ENCODE data around the gene CSMD2. TPM values are rescaled to one million over a fixed set of nuclear protein-coding genes. Genes with fewer than 3 reads are reported as not detected.
"Not testable (repeated sequence)": the region's sequence is repeated elsewhere in the genome, so short reads cannot be mapped to it uniquely, and the experiment has no call there.

Gene CSMD2
- polyA plus RNA-seq, 3 donors = 0.84 to 1.3 (median 1.0) TPM

- DNase-seq (ENCODE audit: extremely low read depth in 1 of 11, low read depth in 9 of 11, low spot score in 4 of 11) = no peak
Measured at GRCh38 chr1:34126486-34126885, 38.5 kb downstream of the CSMD2 start.

- no peak for DNase-seq (ENCODE audit: extremely low read depth in 1 of 11, low read depth in 9 of 11, low spot score in 4 of 11)
Measured at GRCh38 chr1:34125721-34126380, 39.2 kb downstream of the CSMD2 start.

GRCh38 chr1:34122080-34122932 lies 42.7 kb downstream of the CSMD2 start:
- DNase-seq (ENCODE audit: extremely low read depth in 1 of 11, low read depth in 9 of 11, low spot score in 4 of 11) = no peak

GRCh38 chr1:34115233-34115632 lies 49.8 kb downstream of the CSMD2 start:
- no peak for DNase-seq (ENCODE audit: extremely low read depth in 1 of 11, low read depth in 9 of 11, low spot score in 4 of 11)

- peak in 8 of 11 donors; percentile 1 to 12 (median 6) for DNase-seq (ENCODE audit: extremely low read depth in 1 of 11, low read depth in 9 of 11, low spot score in 4 of 11)
Measured at GRCh38 chr1:34113887-34114286, 51.1 kb downstream of the CSMD2 start.

GRCh38 chr1:34113362-34113761 lies 51.7 kb downstream of the CSMD2 start:
- no peak for DNase-seq (ENCODE audit: extremely low read depth in 1 of 11, low read depth in 9 of 11, low spot score in 4 of 11)

- no peak for DNase-seq (ENCODE audit: extremely low read depth in 1 of 11, low read depth in 9 of 11, low spot score in 4 of 11)
Measured at GRCh38 chr1:34108711-34109110, 56.3 kb downstream of the CSMD2 start.

- DNase-seq (ENCODE audit: extremely low read depth in 1 of 11, low read depth in 9 of 11, low spot score in 4 of 11) = no peak
Measured at GRCh38 chr1:34108269-34108668, 56.8 kb downstream of the CSMD2 start.

- no peak for DNase-seq (ENCODE audit: extremely low read depth in 1 of 11, low read depth in 9 of 11, low spot score in 4 of 11)
Measured at GRCh38 chr1:34101151-34101550, 63.9 kb downstream of the CSMD2 start.

GRCh38 chr1:34100332-34100731 lies 64.7 kb downstream of the CSMD2 start:
- no peak for DNase-seq (ENCODE audit: extremely low read depth in 1 of 11, low read depth in 9 of 11, low spot score in 4 of 11)

- DNase-seq (ENCODE audit: extremely low read depth in 1 of 11, low read depth in 9 of 11, low spot score in 4 of 11) = not testable (repeated sequence)
Measured at GRCh38 chr1:34092399-34092798, 72.6 kb downstream of the CSMD2 start.

- no peak for DNase-seq (ENCODE audit: extremely low read depth in 1 of 11, low read depth in 9 of 11, low spot score in 4 of 11)
Measured at GRCh38 chr1:34089731-34090130, 75.3 kb downstream of the CSMD2 start.

- DNase-seq (ENCODE audit: extremely low read depth in 1 of 11, low read depth in 9 of 11, low spot score in 4 of 11) = no peak
Measured at GRCh38 chr1:34087986-34088385, 77.0 kb downstream of the CSMD2 start.

GRCh38 chr1:34086561-34086960 lies 78.5 kb downstream of the CSMD2 start:
- no peak for DNase-seq (ENCODE audit: extremely low read depth in 1 of 11, low read depth in 9 of 11, low spot score in 4 of 11)

GRCh38 chr1:34083974-34084373 lies 81.1 kb downstream of the CSMD2 start:
- DNase-seq (ENCODE audit: extremely low read depth in 1 of 11, low read depth in 9 of 11, low spot score in 4 of 11) = no peak

- DNase-seq (ENCODE audit: extremely low read depth in 1 of 11, low read depth in 9 of 11, low spot score in 4 of 11) = not testable (repeated sequence)
Measured at GRCh38 chr1:34082085-34082670, 82.9 kb downstream of the CSMD2 start.

GRCh38 chr1:34078383-34078782 lies 86.6 kb downstream of the CSMD2 start:
- DNase-seq (ENCODE audit: extremely low read depth in 1 of 11, low read depth in 9 of 11, low spot score in 4 of 11) = no peak

- DNase-seq (ENCODE audit: extremely low read depth in 1 of 11, low read depth in 9 of 11, low spot score in 4 of 11) = no peak
Measured at GRCh38 chr1:34075576-34075975, 89.5 kb downstream of the CSMD2 start.

GRCh38 chr1:34073028-34073695 lies 91.9 kb downstream of the CSMD2 start:
- DNase-seq (ENCODE audit: extremely low read depth in 1 of 11, low read depth in 9 of 11, low spot score in 4 of 11) = no peak

Data from renal cortex interstitium (tissue), 11 donors.